NCI-H1417 (cell line): ENCODE measurements around the gene NRROS.

Experiments used
- DNase-seq, 3 experiments: peaks; one replicate each; lab custom pipeline; 2025; lab: John Stamatoyannopoulos, UW

Gene NRROS

DNA sequence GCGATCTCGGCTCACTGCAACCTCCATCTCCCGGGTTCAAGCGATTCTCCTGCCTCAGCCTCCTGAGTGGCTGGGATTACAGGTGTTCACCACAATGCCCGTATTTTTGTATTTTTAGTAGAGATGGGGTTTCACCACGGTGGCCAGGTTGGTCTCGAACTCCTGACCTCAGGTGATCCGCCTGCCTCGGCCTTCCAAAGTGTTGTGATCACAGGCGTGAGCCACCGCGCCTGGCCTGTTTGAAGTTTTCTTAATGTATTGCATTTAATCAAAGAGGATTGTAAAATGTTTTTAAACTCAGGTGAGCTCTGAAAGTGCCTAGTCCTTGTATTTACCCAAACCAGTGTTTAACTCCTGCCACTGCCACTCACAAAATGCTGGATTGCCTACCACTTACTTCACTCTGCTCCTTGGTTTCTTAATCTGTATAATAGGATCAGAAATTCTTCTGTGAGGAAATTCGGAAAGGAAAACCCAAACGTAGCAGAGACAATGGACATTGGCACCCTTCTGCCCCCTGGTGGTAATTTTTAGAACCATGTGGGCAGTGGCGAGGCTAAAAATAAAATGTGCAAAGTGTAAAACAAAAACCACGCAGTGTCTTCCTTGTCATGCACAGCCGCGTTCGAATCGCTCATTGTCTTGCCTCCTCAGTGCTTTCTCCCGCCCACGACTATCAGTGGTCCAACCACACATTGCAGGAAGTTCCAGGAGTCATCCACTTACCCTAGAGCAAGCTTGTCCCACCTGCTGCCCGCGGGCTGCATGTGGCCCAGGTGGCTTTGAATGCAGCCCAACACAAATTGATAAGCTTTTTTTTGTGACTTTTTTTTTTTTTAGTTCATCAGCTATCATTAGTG is 45.3 kb downstream of the NRROS start:
- DNase-seq: peak; percentile 67 to 86 (median 85)

DNA sequence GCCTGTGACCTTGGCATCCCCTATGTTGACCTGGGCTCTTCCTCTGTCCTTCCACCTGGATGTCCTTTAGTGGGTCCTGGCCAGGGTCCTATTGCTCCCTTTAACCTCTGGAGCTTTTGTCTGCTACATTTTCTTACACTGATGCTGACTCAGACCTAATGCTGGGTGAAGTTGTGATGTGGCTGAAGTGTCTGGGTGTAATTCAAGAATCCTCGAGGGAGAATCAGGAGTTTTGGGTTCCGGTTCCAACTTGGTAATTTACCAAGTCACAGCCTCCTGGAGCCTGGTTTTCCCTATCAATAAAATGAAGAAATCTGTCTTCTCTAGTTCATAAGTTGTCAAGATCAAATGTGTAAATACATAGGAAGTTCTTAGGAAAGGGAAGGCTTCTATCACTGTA is 46.9 kb downstream of the NRROS start:
- DNase-seq: no peak

DNA sequence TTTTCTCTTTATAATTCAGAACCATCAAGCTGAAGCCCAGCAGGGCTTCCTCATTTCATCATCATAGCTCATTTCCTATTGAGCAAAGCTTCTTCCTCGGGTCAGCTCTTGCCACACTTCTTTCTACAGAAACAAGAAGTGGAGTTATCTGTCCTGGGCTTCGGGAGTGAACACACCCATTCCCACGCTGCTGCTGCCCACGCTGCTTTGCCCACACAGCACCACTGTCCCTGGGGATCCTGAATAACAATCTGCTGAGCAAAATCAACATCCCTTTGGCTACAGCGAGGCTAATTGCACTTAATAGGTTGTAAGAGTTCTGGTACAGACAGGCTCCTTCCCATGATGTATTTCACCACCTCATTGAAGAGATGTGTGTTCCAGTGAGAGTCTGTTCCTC is 48.9 kb downstream of the NRROS start:
- DNase-seq: peak in 2 of 3 experiments; percentile 48 to 82

DNA sequence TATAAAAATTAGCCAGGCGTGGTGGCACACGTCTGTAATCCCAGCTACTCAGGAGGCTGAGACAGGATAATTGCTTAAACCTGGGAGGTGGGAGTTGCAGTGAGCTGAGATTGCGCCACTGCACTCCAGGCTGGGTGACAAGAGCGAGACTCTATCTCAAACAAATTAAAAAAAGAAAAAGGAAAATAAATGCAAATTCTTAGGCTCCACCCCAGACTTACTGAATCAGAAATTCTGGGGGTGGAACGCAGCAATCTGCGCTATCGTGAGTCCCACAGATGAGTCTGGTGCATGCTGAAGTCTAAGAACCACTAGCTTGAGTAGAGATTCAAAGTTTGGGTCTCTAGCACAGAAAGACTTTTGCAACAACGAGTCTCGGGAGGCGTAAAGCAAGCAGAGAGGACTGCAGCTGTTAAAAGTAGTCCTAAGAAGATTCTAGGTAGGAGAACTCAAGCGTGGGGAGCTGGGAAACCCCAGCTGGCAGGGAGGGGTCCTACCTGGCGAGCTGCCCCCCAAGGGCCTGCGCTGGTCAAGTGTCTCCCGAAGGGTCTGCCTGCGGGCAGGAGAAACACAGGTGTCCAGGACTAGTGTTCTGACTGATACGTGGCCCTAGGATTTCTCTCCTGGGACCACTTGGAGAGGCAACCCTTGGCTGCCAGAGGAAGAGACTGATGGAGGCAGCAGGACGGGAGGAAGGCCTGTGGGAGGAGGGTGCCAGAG is 50.6 kb downstream of the NRROS start:
- DNase-seq: no peak

DNA sequence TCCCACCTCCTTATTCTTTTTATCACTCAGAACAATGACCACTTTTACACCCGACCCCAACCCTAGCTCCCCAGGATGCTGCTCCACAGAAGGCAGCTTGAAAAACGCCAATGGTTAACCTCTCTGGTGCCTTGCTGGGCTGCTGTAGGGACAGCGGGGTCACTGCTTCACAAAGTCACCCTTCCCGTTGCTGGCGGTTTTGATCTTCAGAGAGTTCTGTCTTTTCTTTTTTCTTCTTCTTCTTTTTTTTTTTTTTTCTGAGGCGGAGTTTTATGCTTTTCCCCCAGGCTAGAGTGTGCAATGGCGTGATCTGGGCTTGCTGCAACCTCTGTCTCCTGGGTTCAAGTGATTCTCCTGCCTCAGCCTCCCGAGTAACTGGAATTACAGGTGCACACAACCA is 51.9 kb downstream of the NRROS start:
- no peak for DNase-seq

DNA sequence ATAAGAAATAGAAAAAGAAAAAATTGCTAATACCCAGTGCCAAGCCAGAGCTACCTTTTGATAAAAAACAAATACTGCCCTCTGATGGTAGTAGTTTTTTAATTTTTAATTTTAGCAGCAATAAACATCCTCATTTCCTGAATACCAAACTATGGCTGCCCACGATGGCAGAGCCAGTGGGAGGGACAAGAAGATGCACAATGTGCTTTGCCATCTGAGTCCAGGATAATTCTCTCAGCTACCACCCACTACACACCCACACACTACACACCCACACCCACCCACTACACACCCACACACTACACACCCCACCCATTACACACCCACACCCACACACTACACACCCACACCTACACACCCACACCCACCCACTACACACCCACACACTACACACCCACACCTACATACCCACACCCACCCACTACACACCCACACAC is 54.7 kb downstream of the NRROS start:
- DNase-seq: no peak

DNA sequence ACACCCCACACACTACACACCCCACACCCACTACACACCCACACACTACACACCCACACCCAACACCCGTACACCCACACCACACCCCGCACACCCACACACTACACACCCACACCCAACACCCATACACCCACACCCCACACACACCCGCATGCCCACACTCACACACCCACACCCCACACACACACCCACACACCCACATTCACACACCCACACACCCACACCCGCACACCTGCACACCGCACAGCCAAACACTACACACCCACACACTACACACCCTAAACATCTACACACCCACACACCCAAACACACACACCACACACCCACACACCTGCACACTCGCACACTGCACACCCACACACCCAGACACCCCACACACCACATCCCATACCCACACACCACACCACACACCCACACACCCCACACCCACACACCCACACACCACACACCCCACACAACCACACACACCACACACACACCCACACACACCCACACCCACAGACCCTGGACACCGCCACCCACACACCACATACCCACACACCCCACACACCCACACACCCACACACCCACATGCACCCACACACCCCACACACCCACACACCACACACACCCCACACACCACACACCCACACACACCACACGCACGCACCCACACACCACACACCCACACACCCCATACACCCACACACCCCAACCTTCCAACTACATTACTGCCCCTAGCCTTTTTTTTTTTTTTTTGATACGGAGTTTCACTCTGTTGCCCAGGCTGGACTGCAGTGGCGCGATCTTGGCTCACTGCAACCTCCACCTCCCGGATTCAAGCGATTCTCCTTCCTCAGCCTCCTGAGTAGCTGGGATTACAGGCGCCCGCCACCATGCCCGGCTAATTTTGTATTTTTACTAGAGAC is 55.7 kb downstream of the NRROS start:
- no peak for DNase-seq

DNA sequence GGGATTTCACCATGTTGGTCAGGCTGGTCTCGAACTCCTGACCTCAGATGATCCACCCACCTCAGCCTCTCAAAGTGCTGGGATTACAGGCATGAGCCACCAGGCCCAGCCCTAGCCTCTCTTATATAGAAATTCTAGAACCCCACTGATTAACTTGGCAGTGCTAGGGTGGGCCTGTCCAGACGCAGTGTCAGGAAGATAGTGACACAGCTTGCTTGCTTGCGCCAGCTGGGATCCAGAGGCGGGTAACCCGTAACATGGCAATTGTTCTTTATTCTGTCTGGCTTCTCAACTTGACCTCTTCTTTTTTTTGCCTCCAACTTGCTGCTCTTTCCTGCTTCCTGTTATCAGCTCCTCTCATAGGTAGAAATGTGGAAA is 56.3 kb downstream of the NRROS start:
- DNase-seq: no peak

DNA sequence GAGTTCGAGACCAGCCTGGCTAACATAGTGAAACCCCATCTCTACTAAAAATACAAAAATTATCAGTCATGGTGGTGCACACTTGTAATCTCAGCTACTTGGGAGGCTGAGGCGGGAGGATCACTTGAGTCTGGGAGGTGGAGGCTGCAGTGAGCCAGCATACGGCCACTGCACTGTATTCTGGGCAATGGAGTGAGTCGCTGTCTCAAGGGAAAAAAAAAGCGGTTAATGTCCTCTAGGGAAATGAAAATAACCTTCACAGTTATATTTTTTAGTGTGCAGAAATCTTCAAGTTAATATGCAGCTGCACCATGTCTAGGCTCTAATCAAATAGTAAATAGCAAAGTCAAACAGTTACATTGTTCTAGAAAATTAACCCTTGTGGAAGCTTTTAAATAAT is 57.8 kb downstream of the NRROS start:
- no peak for DNase-seq

DNA sequence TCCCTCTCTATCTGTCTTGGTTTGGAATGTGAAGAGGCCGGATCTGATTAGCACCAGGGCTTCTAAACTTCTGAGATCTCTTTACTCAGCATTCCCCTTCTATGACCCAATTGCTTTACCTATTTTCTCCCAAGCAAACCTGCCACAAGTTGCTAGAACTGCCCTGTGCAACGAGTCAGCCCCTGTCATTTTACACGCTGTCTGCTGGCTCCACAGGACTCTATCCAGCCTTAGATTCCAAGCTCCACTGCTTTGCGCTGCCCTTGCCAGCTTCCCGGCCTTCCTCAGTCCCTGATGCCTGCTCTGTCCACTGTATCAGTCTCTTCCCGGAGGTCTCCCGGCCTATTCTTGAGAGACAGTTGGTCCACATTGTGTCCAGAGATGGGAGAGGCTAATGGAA is 60.3 kb downstream of the NRROS start:
- no peak for DNase-seq

DNA sequence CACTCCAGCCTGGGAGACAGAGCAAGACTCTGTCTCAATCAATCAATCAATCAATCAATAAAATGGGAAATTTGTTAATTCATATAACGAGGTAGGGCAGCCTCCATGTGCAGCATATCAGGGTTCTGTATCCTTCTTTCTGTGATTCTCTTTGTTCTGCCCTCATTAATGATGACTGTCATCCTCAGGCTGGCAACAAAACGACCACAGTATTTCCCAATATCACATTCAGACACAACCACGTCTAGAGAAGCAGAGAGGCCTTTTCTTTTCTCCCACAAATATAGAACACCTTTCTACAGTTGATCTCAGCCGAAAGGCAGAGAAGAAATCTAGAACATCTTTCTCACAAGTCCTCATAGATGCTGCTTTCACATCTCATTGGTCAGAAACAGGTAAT is 61.3 kb downstream of the NRROS start:
- DNase-seq: no peak

DNA sequence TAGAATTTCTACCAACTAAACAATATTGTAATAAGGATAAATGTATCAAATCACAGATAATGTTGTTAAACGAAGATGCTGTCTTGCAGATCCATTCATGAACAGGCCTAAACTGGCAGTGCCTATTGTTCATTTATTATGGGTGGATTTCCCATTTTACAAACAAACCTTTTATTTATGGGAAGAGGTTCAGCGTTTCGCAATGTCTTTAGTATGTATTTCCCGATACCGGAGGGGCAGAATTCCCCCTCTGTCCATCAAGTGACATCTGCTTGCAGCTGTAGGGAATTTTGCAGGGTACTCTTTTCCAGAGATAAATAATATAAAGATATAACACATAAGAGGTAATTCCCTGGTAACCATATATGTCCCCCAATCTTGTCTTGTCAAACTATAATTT is 66.8 kb downstream of the NRROS start:
- no peak for DNase-seq

DNA sequence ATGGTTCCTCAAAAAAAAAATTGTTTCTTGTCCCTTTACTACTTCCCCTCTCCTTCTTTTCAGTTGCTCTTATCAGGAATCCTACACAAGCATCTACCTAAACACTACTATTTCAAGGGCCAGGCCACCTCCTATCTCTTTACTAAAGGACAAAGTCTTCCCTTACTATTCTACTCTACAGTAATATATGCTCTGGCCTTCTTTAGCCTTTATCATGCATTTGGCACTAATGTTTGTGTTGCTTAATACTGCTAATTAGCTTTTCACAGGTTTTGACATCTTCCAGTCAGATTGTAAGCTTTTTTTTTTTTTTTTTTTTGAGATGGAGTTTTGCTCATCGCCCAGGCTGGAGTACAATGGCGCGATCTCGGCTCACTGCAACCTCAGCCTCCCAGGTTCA is 67.2 kb downstream of the NRROS start:
- DNase-seq: no peak

DNA sequence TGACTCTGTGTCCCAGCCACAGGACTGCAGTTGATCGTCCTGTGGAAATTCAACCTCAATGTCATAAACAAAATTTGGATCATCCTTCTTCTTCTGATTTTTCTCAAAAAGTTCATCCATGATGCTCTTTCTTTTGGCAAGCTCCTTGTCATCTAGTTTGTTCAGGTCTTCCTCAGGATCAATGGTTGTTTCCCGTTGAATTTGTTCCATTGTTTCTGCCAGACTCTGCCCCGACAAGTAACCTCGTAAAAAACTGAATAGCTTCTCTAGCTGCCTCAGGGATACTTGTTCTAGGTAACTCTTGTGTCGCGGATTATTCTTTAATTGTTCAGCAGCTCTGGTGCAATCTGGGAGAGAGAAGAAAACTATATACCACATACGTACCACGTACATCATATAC is 68.1 kb downstream of the NRROS start:
- no peak for DNase-seq

DNA sequence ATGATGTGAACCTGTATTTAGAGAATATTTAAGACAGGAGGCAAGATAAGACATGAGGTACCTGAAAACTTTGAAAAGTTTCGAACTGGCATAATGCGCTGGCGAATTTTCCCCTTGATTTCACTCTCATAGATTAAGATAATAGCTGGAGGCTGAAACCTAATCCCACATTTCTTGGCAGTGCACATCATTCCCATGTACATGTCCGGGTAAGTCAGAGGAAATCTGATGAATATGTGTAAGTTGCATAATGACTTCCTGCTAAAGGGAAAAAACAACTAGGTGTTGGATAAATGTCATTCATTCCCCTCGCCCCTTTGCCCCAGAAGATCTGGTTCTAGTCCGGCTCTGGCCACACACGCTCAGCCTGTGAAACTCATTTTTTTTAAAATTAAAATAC is 69.0 kb downstream of the NRROS start:
- DNase-seq: no peak
